Measurements from ENCODE around the gene AHCTF1.

AHCTF1 gene

DNA sequence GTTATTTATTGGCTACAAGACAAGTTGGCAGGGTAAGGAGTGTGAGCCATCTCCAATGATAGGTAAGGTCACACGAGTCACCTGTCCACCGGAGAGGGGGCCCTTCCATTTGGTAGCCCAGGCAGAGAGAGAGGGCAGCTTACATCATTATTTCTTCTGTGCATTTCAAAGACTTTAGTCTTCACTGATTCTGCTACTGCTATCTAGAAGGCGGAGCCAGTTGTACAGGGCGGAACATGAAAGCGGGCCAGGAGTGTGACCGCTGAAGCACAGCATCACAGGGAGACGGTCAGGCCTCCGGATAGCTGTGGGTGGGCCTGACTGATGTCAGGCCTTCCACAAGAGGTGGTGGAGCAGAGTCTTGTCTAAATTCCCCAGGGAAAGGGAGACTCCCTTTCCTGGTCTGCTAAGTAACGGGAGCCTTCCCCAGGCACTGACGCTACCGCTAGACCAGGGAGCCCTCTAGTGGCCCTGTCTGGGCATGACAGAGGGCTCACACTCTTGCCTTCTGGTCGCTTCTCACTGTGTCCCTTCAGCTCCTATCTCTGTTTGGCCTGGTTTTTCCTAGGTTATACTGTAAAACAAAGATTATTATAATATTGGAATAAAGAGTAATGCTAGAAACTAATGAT lies 39.5 kb upstream of the AHCTF1 start:
- TF ChIP-seq, protein P1, sequence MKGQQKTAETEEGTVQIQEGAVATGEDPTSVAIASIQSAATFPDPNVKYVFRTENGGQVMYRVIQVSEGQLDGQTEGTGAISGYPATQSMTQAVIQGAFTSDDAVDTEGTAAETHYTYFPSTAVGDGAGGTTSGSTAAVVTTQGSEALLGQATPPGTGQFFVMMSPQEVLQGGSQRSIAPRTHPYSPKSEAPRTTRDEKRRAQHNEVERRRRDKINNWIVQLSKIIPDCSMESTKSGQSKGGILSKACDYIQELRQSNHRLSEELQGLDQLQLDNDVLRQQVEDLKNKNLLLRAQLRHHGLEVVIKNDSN (IDR thresholded peaks at IDR 0.05): no peak
- peak; percentile 30; the same call in 1 of the 2 replicates for TF ChIP-seq RAD21 (IDR thresholded peaks at IDR 0.05; ENCODE audit: low read depth)

DNA sequence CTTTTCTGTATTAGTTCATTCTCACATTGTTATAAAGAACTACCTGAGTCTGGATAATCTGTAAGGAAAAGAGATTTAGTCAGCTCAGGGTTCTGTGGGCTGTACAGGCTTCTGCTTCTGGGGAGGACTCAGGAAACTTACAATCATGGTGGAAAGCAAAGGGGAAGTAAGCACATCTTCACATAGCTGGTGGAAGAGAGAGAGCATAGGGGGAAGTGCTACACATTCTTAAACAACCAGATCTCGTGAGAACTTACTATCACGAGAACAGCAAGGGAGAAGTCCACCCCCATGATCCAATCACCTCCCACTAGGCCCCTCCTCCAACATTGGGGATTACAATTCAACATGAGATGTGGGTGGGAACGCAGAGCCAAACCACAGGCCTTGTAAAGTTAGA lies 37.9 kb upstream of the AHCTF1 start:
- TF ChIP-seq NFIC (IDR thresholded peaks at IDR 0.05) (no peak), TAF1 (IDR thresholded peaks at IDR 0.05; ENCODE audit: low read depth) (no peak), CEBPB (IDR thresholded peaks at IDR 0.05) (no peak)
- TF ChIP-seq, protein P2, sequence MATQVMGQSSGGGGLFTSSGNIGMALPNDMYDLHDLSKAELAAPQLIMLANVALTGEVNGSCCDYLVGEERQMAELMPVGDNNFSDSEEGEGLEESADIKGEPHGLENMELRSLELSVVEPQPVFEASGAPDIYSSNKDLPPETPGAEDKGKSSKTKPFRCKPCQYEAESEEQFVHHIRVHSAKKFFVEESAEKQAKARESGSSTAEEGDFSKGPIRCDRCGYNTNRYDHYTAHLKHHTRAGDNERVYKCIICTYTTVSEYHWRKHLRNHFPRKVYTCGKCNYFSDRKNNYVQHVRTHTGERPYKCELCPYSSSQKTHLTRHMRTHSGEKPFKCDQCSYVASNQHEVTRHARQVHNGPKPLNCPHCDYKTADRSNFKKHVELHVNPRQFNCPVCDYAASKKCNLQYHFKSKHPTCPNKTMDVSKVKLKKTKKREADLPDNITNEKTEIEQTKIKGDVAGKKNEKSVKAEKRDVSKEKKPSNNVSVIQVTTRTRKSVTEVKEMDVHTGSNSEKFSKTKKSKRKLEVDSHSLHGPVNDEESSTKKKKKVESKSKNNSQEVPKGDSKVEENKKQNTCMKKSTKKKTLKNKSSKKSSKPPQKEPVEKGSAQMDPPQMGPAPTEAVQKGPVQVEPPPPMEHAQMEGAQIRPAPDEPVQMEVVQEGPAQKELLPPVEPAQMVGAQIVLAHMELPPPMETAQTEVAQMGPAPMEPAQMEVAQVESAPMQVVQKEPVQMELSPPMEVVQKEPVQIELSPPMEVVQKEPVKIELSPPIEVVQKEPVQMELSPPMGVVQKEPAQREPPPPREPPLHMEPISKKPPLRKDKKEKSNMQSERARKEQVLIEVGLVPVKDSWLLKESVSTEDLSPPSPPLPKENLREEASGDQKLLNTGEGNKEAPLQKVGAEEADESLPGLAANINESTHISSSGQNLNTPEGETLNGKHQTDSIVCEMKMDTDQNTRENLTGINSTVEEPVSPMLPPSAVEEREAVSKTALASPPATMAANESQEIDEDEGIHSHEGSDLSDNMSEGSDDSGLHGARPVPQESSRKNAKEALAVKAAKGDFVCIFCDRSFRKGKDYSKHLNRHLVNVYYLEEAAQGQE (IDR thresholded peaks at IDR 0.05; ENCODE audit: low read depth): no peak
- TF ChIP-seq, protein P1 (IDR thresholded peaks at IDR 0.05): no peak

DNA sequence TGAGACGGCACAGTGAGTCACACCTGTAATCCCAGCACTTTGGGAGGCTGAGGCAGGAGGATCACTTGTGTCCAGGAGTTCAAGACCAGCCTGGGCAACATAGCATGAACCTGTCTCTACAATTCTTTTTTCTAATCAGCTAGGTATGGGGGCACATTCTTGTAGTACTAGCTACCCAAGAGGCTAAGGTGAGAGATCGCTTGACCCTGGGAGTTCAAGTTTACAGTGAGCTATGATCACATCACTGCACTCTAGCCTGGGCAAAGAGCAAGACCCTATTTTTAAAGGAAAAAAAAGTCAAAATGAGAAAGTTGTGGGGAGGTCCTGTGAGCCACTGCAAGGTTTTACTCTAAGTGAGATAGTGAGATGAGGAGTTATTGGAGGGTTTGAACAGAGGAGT lies 34.8 kb upstream of the AHCTF1 start:
- TF ChIP-seq, protein P1 (IDR thresholded peaks at IDR 0.05): no peak
- no peak for TF ChIP-seq TAF1 (IDR thresholded peaks at IDR 0.05; ENCODE audit: low read depth)
- TF ChIP-seq, protein P3, sequence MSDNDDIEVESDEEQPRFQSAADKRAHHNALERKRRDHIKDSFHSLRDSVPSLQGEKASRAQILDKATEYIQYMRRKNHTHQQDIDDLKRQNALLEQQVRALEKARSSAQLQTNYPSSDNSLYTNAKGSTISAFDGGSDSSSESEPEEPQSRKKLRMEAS (IDR thresholded peaks at IDR 0.05): no peak
- TF ChIP-seq, protein P2 (IDR thresholded peaks at IDR 0.05; ENCODE audit: low read depth): no peak
- no peak for TF ChIP-seq NFIC (IDR thresholded peaks at IDR 0.05)
- TF ChIP-seq TCF12 (IDR thresholded peaks at IDR 0.05; ENCODE audit: low read depth): no peak
- TF ChIP-seq RAD21 (IDR thresholded peaks at IDR 0.05; ENCODE audit: low read depth): no peak
- no peak for TF ChIP-seq TEAD4 (IDR thresholded peaks at IDR 0.05)
- no peak for TF ChIP-seq EGR1 (IDR thresholded peaks at IDR 0.05)
- no peak for TF ChIP-seq EP300 (IDR thresholded peaks at IDR 0.05; ENCODE audit: borderline replicate concordance)

DNA sequence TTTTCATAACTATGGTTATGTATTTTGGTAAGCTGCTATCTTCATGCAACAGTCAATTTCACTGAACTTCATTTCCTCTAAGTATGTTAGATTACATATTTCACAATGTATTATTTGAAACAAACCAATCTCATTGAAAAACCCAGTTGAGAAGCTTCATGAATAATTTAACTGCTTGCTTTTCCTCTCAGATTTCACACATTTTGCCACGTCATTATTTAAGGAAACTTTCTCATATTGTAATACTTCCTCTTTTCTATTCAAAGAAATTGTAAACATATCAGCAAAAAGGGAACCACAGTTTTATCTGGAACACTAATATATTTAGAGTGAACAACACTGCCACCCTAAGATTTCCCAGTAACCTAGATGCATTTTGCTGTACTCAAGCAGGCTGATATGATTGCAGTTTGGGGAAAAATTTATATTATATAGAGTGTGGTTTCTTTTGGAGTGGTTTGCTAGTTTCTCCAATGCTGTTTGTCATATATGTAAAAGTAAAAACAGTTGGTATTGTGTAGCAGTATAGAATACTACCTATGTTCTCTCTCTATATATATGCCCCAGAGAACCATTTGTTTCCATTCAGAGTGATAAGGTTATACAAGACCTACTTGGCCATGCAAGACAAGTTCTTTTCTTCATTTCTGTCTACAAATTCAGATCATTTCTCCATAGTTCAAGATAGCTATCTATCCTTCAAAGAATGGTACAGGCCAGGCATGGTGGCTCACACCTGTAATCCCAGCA lies 28.4 kb upstream of the AHCTF1 start:
- TF ChIP-seq EGR1 (IDR thresholded peaks at IDR 0.05) (no peak), CEBPB (IDR thresholded peaks at IDR 0.05) (no peak), RAD21 (IDR thresholded peaks at IDR 0.05; ENCODE audit: low read depth) (no peak), TCF12 (IDR thresholded peaks at IDR 0.05; ENCODE audit: low read depth) (no peak), TEAD4 (IDR thresholded peaks at IDR 0.05) (no peak), ZBTB7A (IDR thresholded peaks at IDR 0.05; ENCODE audit: low read depth) (no peak), EP300 (IDR thresholded peaks at IDR 0.05; ENCODE audit: borderline replicate concordance) (no peak), NFIC (IDR thresholded peaks at IDR 0.05) (no peak), FOXM1 (IDR thresholded peaks at IDR 0.05; ENCODE audit: borderline replicate concordance, low read depth) (no peak), TAF1 (IDR thresholded peaks at IDR 0.05; ENCODE audit: low read depth) (no peak), CREB1 (IDR thresholded peaks at IDR 0.05; ENCODE audit: low read depth) (no peak), YY1 (IDR thresholded peaks at IDR 0.05; ENCODE audit: low read depth) (no peak)
- TF ChIP-seq, protein P3 (IDR thresholded peaks at IDR 0.05): no peak
- TF ChIP-seq, protein P2 (IDR thresholded peaks at IDR 0.05; ENCODE audit: low read depth): no peak
- TF ChIP-seq, protein P1 (IDR thresholded peaks at IDR 0.05): no peak

Data from Ishikawa (cell line).